Ectodermal cell (in vitro differentiated cells): ENCODE data around the gene SYT14.
"Not testable (repeated sequence)": the region's sequence is repeated elsewhere in the genome, so short reads cannot be mapped to it uniquely, and the experiment has no call there.

Experiments used
- H3K27ac ChIP-seq: 2 replicates; pipeline ENCODE4 v1.7.0; 2013; ENCODE audit warnings: mild to moderate bottlenecking, low read depth, low read length; ENCODE audit not compliant: insufficient read depth, poor library complexity, severe bottlenecking
- H3K27me3 ChIP-seq: 2 replicates; pipeline ENCODE4 v1.7.0; 2013; ENCODE audit warnings: mild to moderate bottlenecking, low read length; ENCODE audit not compliant: insufficient read depth, control insufficient read depth, poor library complexity, severe bottlenecking
- H3K36me3 ChIP-seq: one replicate; pipeline ENCODE4 v1.7.0; 2013; ENCODE audit warnings: low read length; ENCODE audit not compliant: control insufficient read depth, insufficient read depth
- H3K4me1 ChIP-seq: one replicate; pipeline ENCODE4 v1.7.0; 2013; ENCODE audit warnings: low read length; ENCODE audit not compliant: control insufficient read depth, insufficient read depth
- H3K4me3 ChIP-seq: 2 replicates; pipeline ENCODE4 v1.7.0; 2013; ENCODE audit warnings: low read depth, low read length, control low read depth; ENCODE audit not compliant: insufficient read depth
- H3K9me3 ChIP-seq: 2 replicates; pipeline ENCODE4 v1.7.0; 2013; ENCODE audit warnings: mild to moderate bottlenecking, low read length, moderate library complexity; ENCODE audit not compliant: control insufficient read depth
- WGBS, 2 experiments: methylation state at CpG; one replicate each; pipeline ENCODE4 v1.1.7; 2013; ENCODE audit warnings: missing lambda C conversion rate in 2 of 2; 5-methylcytosine and 5-hydroxymethylcytosine counted together

SYT14 gene

DNA sequence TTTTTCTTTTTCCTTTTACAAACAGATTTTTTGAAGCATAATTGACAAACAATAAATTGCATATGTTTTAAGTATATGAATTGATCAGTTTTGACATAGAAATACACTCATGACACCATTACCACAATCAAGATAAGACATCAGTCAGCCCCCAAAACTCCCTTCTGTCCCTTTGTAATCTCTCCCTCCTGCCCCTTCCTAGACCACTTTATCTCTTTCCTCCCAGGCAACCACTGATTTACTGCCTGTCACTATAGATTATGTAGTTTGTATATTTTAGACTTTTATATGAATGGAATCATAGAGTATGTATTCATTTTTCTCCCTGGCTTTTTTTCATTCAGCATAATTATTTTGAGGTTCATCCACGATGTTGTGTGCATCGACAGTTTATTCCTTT, 6.9 kb upstream of the SYT14 start:
- H3K4me3 ChIP-seq: no peak overlapping the region
- no peaks in the 10 kb centered on the region for H3K9me3 ChIP-seq
- no peaks in the 10 kb centered on the region for H3K27me3 ChIP-seq
- no peak overlapping the region for H3K27ac ChIP-seq
- no peaks in the 10 kb centered on the region for H3K4me1 ChIP-seq
- no peaks in the 10 kb centered on the region for H3K36me3 ChIP-seq
- WGBS, 2 experiments: no CpG with 5 or more reads among the region's 2 CpGs

DNA sequence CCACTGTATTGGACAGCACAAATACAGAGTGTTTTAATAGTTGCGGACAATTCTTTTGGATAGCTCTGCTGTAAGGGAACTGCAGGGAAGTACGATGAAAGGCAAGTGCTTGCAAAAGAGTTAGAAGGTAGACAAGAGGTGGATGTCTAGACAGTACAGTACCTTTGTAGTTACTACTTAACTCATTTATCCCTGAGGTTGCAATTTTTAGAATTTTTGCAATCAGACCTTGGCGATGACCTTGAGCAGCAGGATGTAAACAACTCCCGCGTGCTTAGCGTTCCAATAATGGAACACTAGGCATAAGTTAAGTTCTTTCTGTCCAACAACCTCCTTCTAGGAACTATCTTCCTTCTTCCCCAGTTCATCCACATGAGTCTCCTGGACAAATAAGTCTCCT, 1.9 kb upstream of the SYT14 start:
- WGBS, 2 experiments: 91 to 93% methylated on average over 6 of the region's 6 CpGs
- H3K4me3 ChIP-seq: no peak overlapping the region
- H3K27me3 ChIP-seq: peaks cover 14% of the 10 kb centered on the region

DNA sequence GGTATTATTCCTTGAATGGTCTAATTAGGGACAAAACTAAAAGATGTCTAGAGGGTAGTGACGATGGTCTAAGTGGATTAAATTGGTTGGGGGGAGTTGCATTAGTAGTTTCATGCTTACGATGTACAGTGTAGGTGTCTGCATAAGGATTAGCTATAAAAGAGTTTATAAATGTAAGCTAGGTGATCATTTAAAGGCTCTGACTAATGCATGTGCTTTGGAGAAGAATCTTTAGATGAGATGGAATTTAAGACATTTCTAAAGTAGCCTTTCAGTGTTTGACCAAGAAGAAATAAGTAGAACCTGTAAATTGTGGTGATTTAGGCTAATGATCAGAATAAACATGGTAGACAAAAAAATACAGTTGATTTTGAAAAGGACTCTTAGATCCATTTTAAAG, 7.4 kb downstream of the SYT14 start:
- Histone ChIP-seq H3K27ac (no peak overlapping the region), H3K27me3 (no peaks in the 10 kb centered on the region), H3K36me3 (no peaks in the 10 kb centered on the region), H3K9me3 (no peaks in the 10 kb centered on the region), H3K4me1 (no peaks in the 10 kb centered on the region), H3K4me3 (no peak overlapping the region)
- 92 to 93% methylated on average over 2 of the region's 2 CpGs for WGBS, 2 experiments

More for the DNA sequence above, 1.9 kb upstream of the SYT14 start:
- peaks cover 6% of the 10 kb centered on the region for H3K4me1 ChIP-seq
- H3K9me3 ChIP-seq: no peaks in the 10 kb centered on the region
- H3K27ac ChIP-seq: no peak overlapping the region
- no peaks in the 10 kb centered on the region for H3K36me3 ChIP-seq

DNA sequence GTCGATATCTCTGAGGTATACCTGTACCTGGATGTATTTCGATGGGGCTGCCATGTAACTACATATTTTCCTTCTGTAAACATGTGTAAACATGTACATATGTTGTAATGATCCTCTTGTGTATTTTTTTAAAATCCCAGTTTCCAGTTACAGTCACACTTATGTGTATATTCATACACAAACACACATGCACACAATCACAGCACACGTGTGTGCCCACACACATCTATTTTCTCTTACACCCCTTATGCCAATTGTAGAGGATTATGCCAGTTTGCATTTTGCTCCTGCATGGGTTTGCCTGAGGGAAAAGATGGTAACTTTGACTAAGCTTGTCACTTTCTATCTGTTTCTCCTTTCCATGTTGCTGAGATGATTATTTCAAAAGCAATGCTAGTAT, 10.1 kb downstream of the SYT14 start:
- H3K9me3 ChIP-seq: no peaks in the 10 kb centered on the region
- H3K4me3 ChIP-seq: no peak overlapping the region
- H3K4me1 ChIP-seq: no peaks in the 10 kb centered on the region
- no peaks in the 10 kb centered on the region for H3K27me3 ChIP-seq
- 92 to 94% methylated on average over 2 to 3 of the region's 3 CpGs for WGBS, 2 experiments
- no peak overlapping the region for H3K27ac ChIP-seq
- H3K36me3 ChIP-seq: no peaks in the 10 kb centered on the region

GRCh38 chr1:209956116-209956515, 18.1 kb downstream of the SYT14 start:
- Histone ChIP-seq H3K36me3 (no peaks in the 10 kb centered on the region), H3K9me3 (no peaks in the 10 kb centered on the region), H3K27me3 (no peaks in the 10 kb centered on the region), H3K27ac (no peak overlapping the region), H3K4me1 (no peaks in the 10 kb centered on the region), H3K4me3 (no peak overlapping the region)
- WGBS, 2 experiments: 100% methylated on average over 1 to 2 of the region's 2 CpGs

DNA sequence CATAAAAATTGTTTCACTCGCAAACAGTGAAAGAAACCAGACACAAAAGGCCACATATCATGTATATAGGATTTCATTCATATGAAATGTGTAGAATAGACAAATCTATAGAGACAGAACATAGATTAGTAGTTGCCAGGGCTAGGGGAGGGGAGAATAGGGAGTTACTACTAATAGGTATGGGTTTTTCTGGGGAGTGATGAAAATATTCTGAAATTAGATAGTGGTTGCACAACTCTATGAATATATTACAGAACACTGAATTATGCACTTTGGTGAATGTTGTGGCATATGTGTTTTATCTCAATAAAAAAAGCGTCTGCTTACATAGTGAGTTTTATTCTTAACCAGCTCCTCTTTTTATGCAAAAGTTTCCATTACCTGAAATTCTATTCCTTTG, 21.6 kb downstream of the SYT14 start:
- H3K4me1 ChIP-seq: no peaks in the 10 kb centered on the region
- H3K27ac ChIP-seq: no peak overlapping the region
- 100% methylated on average over 1 of the region's 2 CpGs; no CpG with 5 or more reads in 1 of the 2 experiments for WGBS, 2 experiments
- H3K4me3 ChIP-seq: no peak overlapping the region
- no peaks in the 10 kb centered on the region for H3K36me3 ChIP-seq
- H3K9me3 ChIP-seq: no peaks in the 10 kb centered on the region
- no peaks in the 10 kb centered on the region for H3K27me3 ChIP-seq

- no peaks in the 10 kb centered on the region for H3K27me3 ChIP-seq
- no peak overlapping the region for H3K27ac ChIP-seq
- H3K4me1 ChIP-seq: no peaks in the 10 kb centered on the region
- 90% methylated on average over 2 of the region's 2 CpGs; no CpG with 5 or more reads in 1 of the 2 experiments for WGBS, 2 experiments
- no peaks in the 10 kb centered on the region for H3K9me3 ChIP-seq
- H3K4me3 ChIP-seq: no peak overlapping the region
- H3K36me3 ChIP-seq: no peaks in the 10 kb centered on the region
Measured at GRCh38 chr1:209960926-209961325, 22.9 kb downstream of the SYT14 start.

GRCh38 chr1:209962388-209962787, 24.4 kb downstream of the SYT14 start:
- Histone ChIP-seq H3K4me3 (no peak overlapping the region), H3K27ac (no peak overlapping the region), H3K27me3 (no peaks in the 10 kb centered on the region), H3K4me1 (no peaks in the 10 kb centered on the region), H3K36me3 (no peaks in the 10 kb centered on the region), H3K9me3 (no peaks in the 10 kb centered on the region)
- 91 to 92% methylated on average over 2 to 4 of the region's 4 CpGs for WGBS, 2 experiments

DNA sequence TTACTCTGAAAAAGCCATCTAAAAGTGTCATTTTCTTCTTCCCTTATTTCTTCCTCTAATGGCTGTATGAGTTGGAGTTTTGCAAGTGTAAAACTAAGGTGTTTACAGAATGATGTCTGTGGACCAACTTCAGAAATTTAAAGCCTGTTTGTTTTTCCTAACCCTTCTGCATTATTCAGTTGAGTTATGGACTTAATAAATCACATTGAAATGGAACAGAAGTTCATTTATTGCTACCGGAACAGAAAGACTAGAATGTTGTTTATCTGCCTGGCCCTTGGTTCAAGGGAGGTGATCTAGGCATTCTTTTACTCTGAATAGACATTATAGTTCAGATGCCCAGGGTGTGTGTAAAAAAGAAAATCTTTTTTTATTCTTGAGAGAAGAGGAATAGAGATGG, 24.8 kb downstream of the SYT14 start:
- no peak overlapping the region for H3K4me3 ChIP-seq
- H3K9me3 ChIP-seq: no peaks in the 10 kb centered on the region
- H3K27ac ChIP-seq: no peak overlapping the region
- H3K4me1 ChIP-seq: no peaks in the 10 kb centered on the region
- H3K27me3 ChIP-seq: no peaks in the 10 kb centered on the region
- no peaks in the 10 kb centered on the region for H3K36me3 ChIP-seq
- WGBS, 2 experiments: 94 to 97% methylated on average over 1 of the region's 1 CpG

DNA sequence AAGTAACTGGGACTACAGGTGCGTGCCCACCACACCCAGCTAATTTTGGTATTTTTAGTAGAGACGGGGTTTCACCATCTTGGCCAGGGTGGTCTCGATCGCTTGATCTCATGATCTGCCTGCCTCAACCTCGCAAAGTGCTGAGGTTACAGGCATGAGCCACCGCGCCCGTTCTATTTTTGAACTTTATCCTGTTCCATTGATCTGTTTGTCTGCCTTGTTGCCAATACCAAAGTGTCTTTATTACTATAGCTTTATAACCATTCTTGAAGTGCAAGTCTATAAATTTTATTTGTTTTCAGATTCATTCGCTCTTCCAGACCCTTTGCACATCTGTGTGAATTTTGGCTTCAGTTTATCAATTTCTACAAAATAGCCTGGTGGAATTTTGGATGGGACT, 28.0 kb downstream of the SYT14 start:
- no peak overlapping the region for H3K4me3 ChIP-seq
- H3K27ac ChIP-seq: no peak overlapping the region
- H3K36me3 ChIP-seq: no peaks in the 10 kb centered on the region
- no peaks in the 10 kb centered on the region for H3K4me1 ChIP-seq
- no peaks in the 10 kb centered on the region for H3K27me3 ChIP-seq
- 91 to 93% methylated on average over 8 to 9 of the region's 9 CpGs for WGBS, 2 experiments
- H3K9me3 ChIP-seq: no peaks in the 10 kb centered on the region

DNA sequence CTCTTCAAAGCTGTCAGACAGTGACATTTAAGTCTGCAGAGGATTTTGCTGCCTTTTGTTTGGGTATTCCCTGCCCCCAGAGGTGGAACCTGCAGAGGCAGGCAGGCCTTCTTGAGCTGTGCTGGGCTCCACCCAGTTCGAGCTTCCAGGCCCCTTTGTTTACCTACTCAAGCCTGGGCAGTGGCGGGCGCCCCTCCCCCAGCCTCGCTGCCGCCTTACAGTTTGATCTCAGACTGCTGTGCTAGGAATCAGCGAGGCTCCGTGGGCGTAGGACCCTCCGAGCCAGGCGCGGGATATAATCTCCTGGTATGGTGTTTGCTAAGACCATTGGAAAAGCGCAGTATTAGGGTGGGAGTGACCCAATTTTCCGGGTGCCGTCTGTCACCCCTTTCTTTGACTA, 40.7 kb downstream of the SYT14 start:
- H3K36me3 ChIP-seq, H3K27me3 ChIP-seq, H3K9me3 ChIP-seq, H3K4me3 ChIP-seq, H3K27ac ChIP-seq, H3K4me1 ChIP-seq: not testable (repeated sequence)
- 85 to 87% methylated on average over 14 of the region's 14 CpGs for WGBS, 2 experiments
